Measurements from ENCODE around the gene AGTRAP.

The AGTRAP gene

GRCh38 chr1:11764519-11764918, 28.6 kb downstream of the AGTRAP start:
- DNase-seq: no peak

- DNase-seq: no peak
These were observed 29.9 kb downstream of the AGTRAP start for GRCh38 chr1:11765661-11766428.

- no peak for DNase-seq
These were observed 30.5 kb downstream of the AGTRAP start for GRCh38 chr1:11766429-11766776.

- DNase-seq: no peak
These were observed 32.2 kb downstream of the AGTRAP start for GRCh38 chr1:11767922-11768704.

GRCh38 chr1:11768821-11769220, 32.9 kb downstream of the AGTRAP start:
- DNase-seq: no peak

GRCh38 chr1:11769274-11769673, 33.3 kb downstream of the AGTRAP start:
- no peak for DNase-seq

GRCh38 chr1:11770011-11770410, 34.1 kb downstream of the AGTRAP start:
- DNase-seq: no peak

GRCh38 chr1:11771481-11772043, 35.6 kb downstream of the AGTRAP start:
- DNase-seq: no peak

- DNase-seq: no peak
These were observed 36.5 kb downstream of the AGTRAP start for GRCh38 chr1:11772458-11772857.

GRCh38 chr1:11774753-11775152, 38.8 kb downstream of the AGTRAP start:
- DNase-seq: no peak

- DNase-seq: no peak
These were observed 41.9 kb downstream of the AGTRAP start for GRCh38 chr1:11777658-11778322.

GRCh38 chr1:11778336-11778735, 42.4 kb downstream of the AGTRAP start:
- no peak for DNase-seq

- no peak for DNase-seq
These were observed 43.1 kb downstream of the AGTRAP start for GRCh38 chr1:11778844-11779623.

- no peak for DNase-seq
These were observed 43.9 kb downstream of the AGTRAP start for GRCh38 chr1:11779715-11780379.

GRCh38 chr1:11780380-11781147, 44.6 kb downstream of the AGTRAP start:
- DNase-seq: no peak

GRCh38 chr1:11781297-11781696, 45.4 kb downstream of the AGTRAP start:
- DNase-seq: no peak

- DNase-seq: no peak
These were observed 46.3 kb downstream of the AGTRAP start for GRCh38 chr1:11782127-11782708.

GRCh38 chr1:11783556-11783955, 47.6 kb downstream of the AGTRAP start:
- DNase-seq: no peak

- no peak for DNase-seq
These were observed 48.5 kb downstream of the AGTRAP start for GRCh38 chr1:11784256-11784992.
